K562 (cell line): ENCODE results near the gene TNN. TPM values are rescaled to one million over a fixed set of nuclear protein-coding genes. Genes with fewer than 3 reads are reported as not detected.

Experiments
- ATAC-seq: fragments of 200-7000 bp; cut with Tn5 transposase; 3 replicates; pipeline ENCODE4 v1.9.1; 2020; ENCODE audit warnings: moderate library complexity
- BruUV-seq: library from RNA; stranded (reverse); fragments of 400-500 nt; replicated peaks from 2 replicates; lab custom pipeline; 2021; lab: Mats Ljungman, UMichigan
- CTCF ChIA-PET: fragments of 300-600 bp; formaldehyde crosslinking; extraction: SDS; loops from one replicate; lab custom pipeline; 2021; ENCODE audit warnings: low intra/inter-chr PET ratio; lab: Yijun Ruan, JAX
- POLR2A ChIA-PET: fragments of 300-600, 350-650 bp; sonication (Branson Sonifier 250); formaldehyde crosslinking; extraction: SDS; loops from one replicate; lab custom pipeline; 2021; ENCODE audit warnings: antibody characterized with exemption, inconsistent platforms; lab: Yijun Ruan, JAX
- DNase-seq, 4 experiments: peaks; one replicate each; pipeline versions ENCODE4 v3.0.0 to v3.0.0-alpha.2; 2011 to 2018; ENCODE audit warnings: low spot score in 3 of 4, mixed read lengths in 3 of 4; ENCODE audit errors: extremely low read depth in 1 of 4
- FAIRE-seq: peaks from 2 replicates; lab custom pipeline; 2011; peaks lifted over from hg19 to GRCh38; lab: Jason Lieb, UNC
- H2AFZ ChIP-seq: 2 replicates; pipeline ENCODE4 v1.6.0; 2011; ENCODE audit warnings: low read depth, low read length, control low read depth, inconsistent platforms
- H3K27ac ChIP-seq: fragments of 200-600 bp; 3 replicates; pipeline ENCODE4 v1.8.0; 2011; ENCODE audit warnings: low read depth, mild to moderate bottlenecking, control low read depth, inconsistent platforms, low read length, moderate library complexity, mixed read lengths; ENCODE audit errors: extremely low read depth
- H3K27me3 ChIP-seq, 2 experiments: fragments of 300-600 bp in 1 of 2; 2 replicates in 1 of 2; 3 replicates in 1 of 2; pipeline versions ENCODE4 v1.6.0 to v1.8.0; 2011; ENCODE audit warnings: inconsistent platforms in 2 of 2, low read length in 2 of 2, mild to moderate bottlenecking in 1 of 2, mixed read lengths in 1 of 2, moderate library complexity in 1 of 2; ENCODE audit not compliant: control insufficient read depth in 2 of 2, insufficient read depth in 2 of 2
- H3K36me3 ChIP-seq: fragments of 300-600 bp; 3 replicates; pipeline ENCODE4 v1.8.0; 2011; ENCODE audit warnings: mild to moderate bottlenecking, low read length, inconsistent platforms; ENCODE audit not compliant: control insufficient read depth, insufficient read depth
- H3K4me1 ChIP-seq, 2 experiments: fragments of 200-600 bp in 1 of 2; replicated peaks in 1 of 2; 2 replicates in 1 of 2; 3 replicates in 1 of 2; pipeline versions ENCODE4 v1.5.1 to v1.8.0; 2011; ENCODE audit warnings: inconsistent platforms in 2 of 2, low read length in 2 of 2, mild to moderate bottlenecking in 1 of 2, mixed read lengths in 1 of 2, moderate library complexity in 1 of 2; ENCODE audit not compliant: control insufficient read depth in 2 of 2, insufficient read depth in 2 of 2
- H3K4me2 ChIP-seq: 2 replicates; pipeline ENCODE4 v1.6.1; 2011; ENCODE audit warnings: low read length, control low read depth, inconsistent platforms, mixed read lengths; ENCODE audit not compliant: insufficient read depth
- H3K4me3 ChIP-seq: fragments of 200-600 bp; sonication (generic), shearing (Covaris generic); 2 replicates; pipeline ENCODE4 v1.5.1; 2016; ENCODE audit warnings: control low read depth, inconsistent platforms
- H3K79me2 ChIP-seq: fragments of 200-600 bp; 3 replicates; pipeline ENCODE4 v1.8.0; 2011; ENCODE audit warnings: low read length, inconsistent platforms; ENCODE audit not compliant: control insufficient read depth, insufficient read depth
- H3K9ac ChIP-seq, 2 experiments: 2 replicates each; pipeline versions ENCODE4 v1.6.0 to v1.6.1; 2011; ENCODE audit warnings: low read depth in 2 of 2, low read length in 2 of 2, control low read depth in 1 of 2, inconsistent platforms in 1 of 2, mild to moderate bottlenecking in 1 of 2, mixed read lengths in 1 of 2; ENCODE audit not compliant: insufficient read depth in 1 of 2
- H3K9me1 ChIP-seq: one replicate; pipeline ENCODE4 v1.6.0; 2011; ENCODE audit warnings: inconsistent platforms, mild to moderate bottlenecking, low read length, moderate library complexity; ENCODE audit not compliant: control insufficient read depth, insufficient read depth
- H3K9me3 ChIP-seq: replicated peaks from 2 replicates; pipeline ENCODE4 v1.5.1; 2011; ENCODE audit warnings: low read depth, low read length, inconsistent platforms; ENCODE audit not compliant: control insufficient read depth, insufficient read depth
- H4K20me1 ChIP-seq: replicated peaks from 2 replicates; pipeline ENCODE4 v1.6.1; 2011; ENCODE audit warnings: low read length, inconsistent platforms, mixed read lengths; ENCODE audit not compliant: control insufficient read depth, insufficient read depth
- ARID3B ChIP-seq: fragments of 250-450 bp; sonication (Bioruptor Pico); IDR thresholded peaks from 2 replicates; pipeline ENCODE4 v1.4.0; 2020; ENCODE audit warnings: borderline replicate concordance
- CUX1 ChIP-seq: fragments of 200-800 bp; sonication (Bioruptor generic); IDR thresholded peaks from 2 replicates; pipeline ENCODE4 v1.6.1; 2016; ENCODE audit warnings: missing genetic modification characterization, missing compliant biosample characterization
- FOXM1 ChIP-seq, 2 experiments: fragments of 450-650 bp in 1 of 2; sonication (generic) in 1 of 2; formaldehyde crosslinking in 1 of 2; IDR thresholded peaks; 2 replicates each; pipeline versions ENCODE4 v1.6.1 to v1.9.0; 2017 to 2022; ENCODE audit warnings: low read depth in 2 of 2, mild to moderate bottlenecking in 2 of 2, missing genetic modification reagents in 1 of 2, moderate library complexity in 1 of 2
- GATAD2B ChIP-seq: fragments of 450-650 bp; IDR thresholded peaks from 2 replicates; pipeline ENCODE4 v1.6.1; 2017; ENCODE audit warnings: mild to moderate bottlenecking, borderline replicate concordance
- U2AF1 ChIP-seq: fragments of 200-400 bp; formaldehyde crosslinking; optimal IDR thresholded peaks from 2 replicates; pipeline ENCODE3; 2017; ENCODE audit warnings: mild to moderate bottlenecking, low read depth, low read length, moderate library complexity
- ZNF224 ChIP-seq: sonication (generic); formaldehyde crosslinking; IDR thresholded peaks from 2 replicates; pipeline ENCODE4 v1.8.0; 2022; ENCODE audit warnings: mild to moderate bottlenecking, missing genetic modification reagents
- whole genome bisulfite sequencing: fragments of 100-300 bp; shearing (Covaris generic); methylation state at CpG from one replicate; pipeline ENCODE4 v1.1.6; 2016; ENCODE audit warnings: low coverage, mixed read lengths; ENCODE audit not compliant: insufficient coverage; ENCODE audit errors: missing lambda C conversion rate; 5-methylcytosine and 5-hydroxymethylcytosine counted together
- in situ Hi-C: fragments of 300-500 bp; cut with MboI; formaldehyde crosslinking; loops from 4 replicates; pipeline ENCODE4 v1.15.0; 2018; ENCODE audit warnings: inconsistent platforms, mixed read lengths
- intact Hi-C: fragments of 100-400 bp; cut with micrococcal nuclease; formaldehyde crosslinking; loops from 2 replicates; pipeline ENCODE4 v1.14.2; 2022
- polyA plus RNA-seq, 8 experiments: library from polyadenylated mRNA; depleted of rRNA in 4 of 8; stranded (reverse) in 5 of 8; unstranded in 3 of 8; fragments of >200 nt; fragmentation: Nextera tagmentation in 2 of 8; fragmentation: Illumina TruSeq in 1 of 8; extraction: Ambion mirVana in 2 of 8; extraction: Trizol in 1 of 8; gene quantifications; 2 replicates each; pipeline versions ENCODE4 v1.2.1 to v1.2.3, GENCODE V29; 2011 to 2014; ENCODE audit warnings: inconsistent platforms in 1 of 8, missing spikeins in 1 of 8
- total RNA-seq, 7 experiments: library from RNA; depleted of rRNA in 6 of 7; stranded (reverse); fragments of >200 nt in 6 of 7; fragmentation: Illumina TruSeq in 2 of 7; extraction: Trizol in 2 of 7; gene quantifications; 2 replicates each; pipeline versions ENCODE4 v1.2.1 to v1.2.3, GENCODE V29; 2011 to 2021; ENCODE audit warnings: low replicate concordance in 1 of 7

TNN gene
- total and polyA plus RNA-seq, 9 of the 15 experiments (the other 6 are each of a cell fraction or from before 2014, with no cell fraction given): 0.01 to 0.09 (median 0.07) TPM; not detected in 4

- H3K4me3 ChIP-seq: no peak overlapping the region
- BruUV-seq: no TSS peak
- FAIRE-seq (no peak), ATAC-seq (no peak), DNase-seq (no peak)
- intact Hi-C loops: no loop called here
- no peak overlapping the region for H2AFZ ChIP-seq
- H3K36me3 ChIP-seq: no peaks in the 10 kb centered on the region
- WGBS: 72% methylated on average over 3 of the region's 3 CpGs
- in situ Hi-C loops: no loop called here
- no peak overlapping the region for H3K27ac ChIP-seq
- H3K27me3 ChIP-seq: no peaks in the 10 kb centered on the region
- H3K9ac ChIP-seq: no peak overlapping the region
- no peaks in the 10 kb centered on the region for H3K79me2 ChIP-seq
- H3K9me1 ChIP-seq: no peaks in the 10 kb centered on the region
- ChIA-PET CTCF (no interaction called here), POLR2A (interaction anchor here (2.0 kb wide), 1 partner anchor 11 kb away, joined by 6 read pairs; no protein-coding TSS in a partner anchor)
- H4K20me1 ChIP-seq: no peaks in the 10 kb centered on the region
- H3K4me2 ChIP-seq: no peak overlapping the region
- no peaks in the 10 kb centered on the region for H3K9me3 ChIP-seq
- TF ChIP-seq FOXM1 (IDR thresholded peaks at IDR 0.05; ENCODE audit: low read depth) (no peak), FOXM1 (CRISPR knock-in tag; IDR thresholded peaks at IDR 0.05; ENCODE audit: low read depth) (no peak), GATAD2B (no peak), ZNF224 (no peak)
- H3K4me1 ChIP-seq: peaks cover 5 to 20% of the 10 kb centered on the region in 2 experiments; a peak in 3 of 5 replicates
These were observed 104.9 kb downstream of the TNN start for GRCh38 chr1:175172503-175172902.

GRCh38 chr1:175173531-175173930, 105.9 kb downstream of the TNN start:
- 51% methylated on average over 7 of the region's 7 CpGs for WGBS
- no peaks in the 10 kb centered on the region for H3K9me1 ChIP-seq
- H3K79me2 ChIP-seq: no peaks in the 10 kb centered on the region
- H3K4me3 ChIP-seq: no peak overlapping the region
- intact Hi-C loops (no loop called here), in situ Hi-C loops (no loop called here)
- H4K20me1 ChIP-seq: no peaks in the 10 kb centered on the region
- DNase-seq (no peak), FAIRE-seq (no peak), ATAC-seq (no peak; the same call in 2 of the 3 replicates)
- H3K27me3 ChIP-seq: no peaks in the 10 kb centered on the region
- no peak overlapping the region for H3K4me2 ChIP-seq
- no peak overlapping the region for H3K27ac ChIP-seq
- H3K36me3 ChIP-seq: no peaks in the 10 kb centered on the region
- H3K9me3 ChIP-seq: no peaks in the 10 kb centered on the region
- no peak overlapping the region for H3K9ac ChIP-seq
- H3K4me1 ChIP-seq: peaks cover 5 to 20% of the 10 kb centered on the region in 2 experiments; a peak in 3 of 5 replicates
- CTCF ChIA-PET: no interaction called here
- no peak overlapping the region for H2AFZ ChIP-seq
- POLR2A ChIA-PET: interaction anchor here (0.5 to 2.2 kb wide), 10 partner anchors 8 to 101 kb away, joined by 3 to 8 read pairs (median 3); no protein-coding TSS in a partner anchor
- no TSS peak for BruUV-seq
- no peak for TF ChIP-seq ARID3B (CRISPR knock-in tag)
- no peak for TF ChIP-seq CUX1 (CRISPR knock-in tag)
- TF ChIP-seq U2AF1: no peak
